CD14-positive monocyte (primary cell): ENCODE measurements around the gene ABCC3. TPM values are rescaled to one million over a fixed set of nuclear protein-coding genes. Genes with fewer than 3 reads are reported as not detected.

Source experiments
- DNase-seq, 3 donors: peaks; one replicate each; pipeline ENCODE4 v3.0.0-alpha.2; 2011 to 2022
- H2AFZ ChIP-seq: 2 replicates; pipeline ENCODE4 v1.6.0; 2012; ENCODE audit warnings: mild to moderate bottlenecking, low read depth, low read length, inconsistent platforms; ENCODE audit not compliant: insufficient read depth, poor library complexity, severe bottlenecking
- H3K27ac ChIP-seq, 2 donors: 1 replicate in 1 of 2; 2 replicates in 1 of 2; pipeline ENCODE4 v1.5.1; 2012 to 2013; ENCODE audit warnings: low read length in 2 of 2, control low read depth in 1 of 2, inconsistent platforms in 1 of 2, low read depth in 1 of 2, mild to moderate bottlenecking in 1 of 2
- H3K27me3 ChIP-seq, 2 donors: one replicate each; pipeline versions ENCODE4 v1.6.0 to v1.6.1; 2011 to 2013; ENCODE audit warnings: low read length in 2 of 2; ENCODE audit not compliant: control insufficient read depth in 2 of 2, insufficient read depth in 2 of 2
- H3K36me3 ChIP-seq, 2 donors: replicated peaks in 1 of 2; 1 replicate in 1 of 2; 2 replicates in 1 of 2; pipeline versions ENCODE4 v1.5.1 to v1.6.1; 2012 to 2013; ENCODE audit warnings: low read length in 2 of 2, control low read depth in 1 of 2, inconsistent platforms in 1 of 2, mild to moderate bottlenecking in 1 of 2; ENCODE audit not compliant: insufficient read depth in 2 of 2, control insufficient read depth in 1 of 2
- H3K4me1 ChIP-seq, 2 donors: 1 replicate in 1 of 2; 2 replicates in 1 of 2; pipeline versions ENCODE4 v1.5.1 to v1.6.1; 2012 to 2013; ENCODE audit warnings: low read length in 2 of 2, control low read depth in 1 of 2, inconsistent platforms in 1 of 2, mild to moderate bottlenecking in 1 of 2, moderate library complexity in 1 of 2; ENCODE audit not compliant: insufficient read depth in 2 of 2, control insufficient read depth in 1 of 2
- H3K4me2 ChIP-seq: replicated peaks from 2 replicates; pipeline ENCODE3; 2012; ENCODE audit warnings: low read length, moderate library complexity, mild to moderate bottlenecking; ENCODE audit not compliant: poor library complexity, severe bottlenecking; ENCODE audit errors: extremely low read depth
- H3K4me3 ChIP-seq, 3 experiments: fragments of 200-600 bp in 1 of 3; sonication (generic) in 1 of 3; replicated peaks in 1 of 3; 1 replicate in 2 of 3; 2 replicates in 1 of 3; pipeline ENCODE4 v1.5.1; 2011 to 2013; ENCODE audit warnings: low read length in 3 of 3, mild to moderate bottlenecking in 3 of 3, control low read depth in 2 of 3, low read depth in 2 of 3, inconsistent platforms in 1 of 3, moderate library complexity in 1 of 3
- H3K79me2 ChIP-seq: 2 replicates; pipeline ENCODE4 v1.6.0; 2012; ENCODE audit warnings: mild to moderate bottlenecking, control low read depth, inconsistent platforms, low read length, moderate library complexity; ENCODE audit not compliant: insufficient read depth
- H3K9ac ChIP-seq: 2 replicates; pipeline ENCODE4 v1.6.0; 2017; ENCODE audit warnings: low read length, mild to moderate bottlenecking; ENCODE audit not compliant: insufficient read depth, poor library complexity, severe bottlenecking
- H3K9me3 ChIP-seq, 2 donors: replicated peaks in 1 of 2; 1 replicate in 1 of 2; 2 replicates in 1 of 2; pipeline versions ENCODE4 v1.5.1 to v1.6.1; 2012 to 2013; ENCODE audit warnings: low read length in 2 of 2, control low read depth in 1 of 2; ENCODE audit not compliant: control insufficient read depth in 1 of 2, insufficient read depth in 1 of 2
- H4K20me1 ChIP-seq: 2 replicates; pipeline ENCODE4 v1.6.0; 2012; ENCODE audit warnings: mild to moderate bottlenecking, low read length, control low read depth, moderate library complexity; ENCODE audit not compliant: insufficient read depth
- H3K27ac Mint-ChIP-seq, 7 donors: one replicate each; pipeline ENCODE4 v1.8.0; 2020; ENCODE audit warnings: mild to moderate bottlenecking in 7 of 7, mixed read lengths in 7 of 7, moderate library complexity in 6 of 7, inconsistent platforms in 2 of 7
- H3K27me3 Mint-ChIP-seq, 3 donors: one replicate each; pipeline ENCODE4 v1.8.0; 2021 to 2022; ENCODE audit warnings: low read depth in 3 of 3, mild to moderate bottlenecking in 3 of 3, mixed read lengths in 3 of 3, moderate library complexity in 3 of 3, inconsistent platforms in 1 of 3
- H3K36me3 Mint-ChIP-seq, 2 donors: one replicate each; pipeline ENCODE4 v1.8.0; 2020; ENCODE audit warnings: mixed read lengths in 2 of 2, inconsistent platforms in 1 of 2, mild to moderate bottlenecking in 1 of 2
- H3K4me1 Mint-ChIP-seq: one replicate; pipeline ENCODE4 v1.8.0; 2020; ENCODE audit warnings: mild to moderate bottlenecking, mixed read lengths
- H3K4me3 Mint-ChIP-seq, 2 donors: one replicate each; pipeline ENCODE4 v1.8.0; 2020; ENCODE audit warnings: mild to moderate bottlenecking in 2 of 2, mixed read lengths in 2 of 2, moderate library complexity in 1 of 2
- H3K9me3 Mint-ChIP-seq, 7 donors: one replicate each; pipeline ENCODE4 v1.8.0; 2020 to 2022; ENCODE audit warnings: mixed read lengths in 7 of 7, mild to moderate bottlenecking in 6 of 7, moderate library complexity in 6 of 7, inconsistent platforms in 2 of 7
- WGBS: methylation state at CpG from one replicate; pipeline ENCODE4 v1.1.5; 2013; ENCODE audit warnings: missing lambda C conversion rate; ENCODE audit not compliant: insufficient coverage; 5-methylcytosine and 5-hydroxymethylcytosine counted together
- intact Hi-C, 2 donors: fragments of 100-400 bp; cut with micrococcal nuclease; formaldehyde crosslinking; loops; one replicate each; pipeline versions ENCODE4 v1.15.0 to v1.15.1; 2023
- polyA plus RNA-seq, 3 donors: library from polyadenylated mRNA; depleted of rRNA in 1 of 3; unstranded in 2 of 3; stranded (reverse) in 1 of 3; fragments of 300-500 nt in 2 of 3; fragments of >200 nt in 1 of 3; fragmentation: Illumina TruSeq in 2 of 3; gene quantifications; 1 replicate in 2 of 3; 2 replicates in 1 of 3; pipeline ENCODE4 v1.2.3, GENCODE V29; 2012 to 2021
- TF ChIP-seq, protein P1 (sequence below): fragments of 200-600 bp; IDR thresholded peaks from one replicate; pipeline ENCODE4 v1.8.0; 2022; ENCODE audit warnings: antibody characterized with exemption, mild to moderate bottlenecking

ABCC3 gene
- polyA plus RNA-seq, 3 donors, result 2.7 to 74.5 (median 11.4) TPM

DNA sequence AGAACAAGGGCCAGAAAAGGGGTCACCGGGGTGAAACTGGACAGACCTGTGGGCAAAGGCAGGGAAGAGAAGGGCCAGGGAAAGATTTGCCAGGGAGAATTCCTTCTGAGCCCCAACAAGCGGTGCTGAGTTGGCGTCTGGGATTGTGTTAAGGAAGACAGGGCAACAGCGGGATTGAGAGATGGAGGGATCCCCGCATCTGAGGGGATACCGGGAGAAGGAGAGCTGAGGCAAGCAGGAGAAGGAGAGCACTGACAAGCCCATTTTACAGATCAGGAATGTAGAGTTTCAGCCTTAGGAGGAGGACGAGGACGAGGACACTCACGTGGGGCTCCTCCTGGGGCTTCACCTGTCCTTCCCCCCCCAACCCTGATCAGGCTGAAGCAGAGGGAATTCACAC lies 998 bp upstream of the ABCC3 start:
- Histone ChIP-seq H3K9ac (no peak overlapping the region), H3K79me2 (no peaks in the 10 kb centered on the region), H2AFZ (no peak overlapping the region), H3K4me3 (peak overlapping the region in 1 of 3 experiments; percentile 80), H3K36me3 (no peaks in the 10 kb centered on the region), H3K9me3 (no peaks in the 10 kb centered on the region), H3K27me3 (peaks cover 2 to 66% of the 10 kb centered on the region in 2 donors), H3K4me1 (peaks cover 17 to 41% of the 10 kb centered on the region in 2 donors), H3K4me2 (peak overlapping the region; percentile 76), H4K20me1 (peaks cover 8% of the 10 kb centered on the region), H3K27ac (no peak overlapping the region)
- DNase-seq, result no peak
- Mint-ChIP-seq H3K27me3 (peaks cover 64 to 92% (median 69%) of the 10 kb centered on the region in 3 donors), H3K36me3 (peaks cover 12 to 15% of the 10 kb centered on the region in 2 donors), H3K4me3 (peak overlapping the region in 1 of 2 donors; percentile 82), H3K9me3 (peaks cover 0 to 9% (median 0%) of the 10 kb centered on the region in 7 donors), H3K27ac (peak overlapping the region in 4 of 7 donors; percentile 36 to 47 (median 39)), H3K4me1 (peaks cover 41% of the 10 kb centered on the region)
- WGBS, result 97% methylated on average over 5 of the region's 9 CpGs
- intact Hi-C loops, result no loop called here
- TF ChIP-seq, protein P1, sequence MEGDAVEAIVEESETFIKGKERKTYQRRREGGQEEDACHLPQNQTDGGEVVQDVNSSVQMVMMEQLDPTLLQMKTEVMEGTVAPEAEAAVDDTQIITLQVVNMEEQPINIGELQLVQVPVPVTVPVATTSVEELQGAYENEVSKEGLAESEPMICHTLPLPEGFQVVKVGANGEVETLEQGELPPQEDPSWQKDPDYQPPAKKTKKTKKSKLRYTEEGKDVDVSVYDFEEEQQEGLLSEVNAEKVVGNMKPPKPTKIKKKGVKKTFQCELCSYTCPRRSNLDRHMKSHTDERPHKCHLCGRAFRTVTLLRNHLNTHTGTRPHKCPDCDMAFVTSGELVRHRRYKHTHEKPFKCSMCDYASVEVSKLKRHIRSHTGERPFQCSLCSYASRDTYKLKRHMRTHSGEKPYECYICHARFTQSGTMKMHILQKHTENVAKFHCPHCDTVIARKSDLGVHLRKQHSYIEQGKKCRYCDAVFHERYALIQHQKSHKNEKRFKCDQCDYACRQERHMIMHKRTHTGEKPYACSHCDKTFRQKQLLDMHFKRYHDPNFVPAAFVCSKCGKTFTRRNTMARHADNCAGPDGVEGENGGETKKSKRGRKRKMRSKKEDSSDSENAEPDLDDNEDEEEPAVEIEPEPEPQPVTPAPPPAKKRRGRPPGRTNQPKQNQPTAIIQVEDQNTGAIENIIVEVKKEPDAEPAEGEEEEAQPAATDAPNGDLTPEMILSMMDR, result no peak

DNA sequence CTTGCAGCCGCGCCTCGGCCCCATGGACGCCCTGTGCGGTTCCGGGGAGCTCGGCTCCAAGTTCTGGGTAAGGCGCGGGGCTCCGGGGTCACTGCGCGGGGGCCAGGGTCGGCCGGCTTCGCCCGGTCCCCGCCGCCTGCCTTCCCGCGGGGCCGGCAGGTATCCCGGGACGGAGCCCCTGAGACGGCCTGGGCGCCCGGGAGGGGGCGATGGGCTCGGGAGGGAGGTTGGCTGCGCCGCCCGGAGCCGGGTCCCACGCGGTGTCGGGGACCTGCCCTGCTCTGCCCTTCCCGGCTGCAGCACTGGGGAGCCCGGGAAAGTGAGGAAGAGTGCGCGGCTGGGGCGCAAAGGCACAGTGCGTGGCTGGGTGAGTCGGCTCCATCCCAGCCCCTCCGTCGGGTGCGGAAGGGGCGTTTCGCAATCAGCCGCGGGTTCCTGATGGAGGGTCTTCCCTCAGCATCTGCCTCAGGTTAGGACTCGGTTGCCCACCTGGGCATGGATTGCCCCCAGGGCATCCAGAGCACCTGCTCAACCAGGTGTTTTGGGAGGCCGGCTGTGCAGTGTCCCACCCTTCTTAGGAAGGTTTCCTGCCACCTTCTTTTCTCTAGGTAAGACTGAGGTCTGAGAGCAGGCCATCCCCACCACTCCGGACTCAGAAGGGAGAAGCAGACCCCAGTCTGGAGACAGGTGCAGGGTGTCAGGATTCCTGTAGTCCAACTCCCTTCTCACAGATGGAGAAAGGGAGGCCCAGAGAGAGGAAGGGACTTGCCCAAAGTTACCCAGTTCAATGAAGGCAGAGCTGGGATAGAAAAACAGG lies 442 bp downstream of the ABCC3 start:
- WGBS, result 3% methylated on average over 49 of the region's 52 CpGs
- Histone ChIP-seq H3K36me3 (no peaks in the 10 kb centered on the region), H3K4me1 (peaks cover 32 to 56% of the 10 kb centered on the region in 2 donors), H3K27ac (peak overlapping the region in 1 of 2 donors; percentile 63), H4K20me1 (peaks cover 17% of the 10 kb centered on the region), H3K9me3 (no peaks in the 10 kb centered on the region), H2AFZ (peak overlapping the region; percentile 75), H3K79me2 (no peaks in the 10 kb centered on the region), H3K4me3 (peak overlapping the region; percentile 35 to 80 (median 40)), H3K4me2 (peak overlapping the region; percentile 76), H3K9ac (peak overlapping the region; percentile 59), H3K27me3 (peaks cover 2 to 60% of the 10 kb centered on the region in 2 donors)
- intact Hi-C loops, result no loop called here
- H3K27me3 Mint-ChIP-seq, result peaks cover 52 to 78% (median 57%) of the 10 kb centered on the region in 3 donors
- H3K4me3 Mint-ChIP-seq, result peak overlapping the region; percentile 59 to 81
- H3K36me3 Mint-ChIP-seq, result peaks cover 12 to 15% of the 10 kb centered on the region in 2 donors
- peaks cover 55% of the 10 kb centered on the region for H3K4me1 Mint-ChIP-seq
- peaks cover 0 to 9% (median 0%) of the 10 kb centered on the region in 7 donors for H3K9me3 Mint-ChIP-seq
- no peak for DNase-seq
- TF ChIP-seq, protein P1, result no peak
- no peak overlapping the region for H3K27ac Mint-ChIP-seq
